ENCODE measurements around the gene MRGPRD.

The MRGPRD gene

GRCh38 chr11:68956547-68957254 lies 24.1 kb downstream of the MRGPRD start:
- Histone ChIP-seq H3K18ac (ENCODE audit: low read length) (peak overlapping the region; percentile 66), H3K4me3 (ENCODE audit: low read length in 2 of 2) (no peak overlapping the region), H3K23ac (ENCODE audit: low read depth, low read length, poor library complexity) (peak overlapping the region; percentile 55), H3K27me3 (ENCODE audit: control insufficient read depth in 3 of 3, insufficient read depth in 3 of 3, low read depth in 1 of 3, low read length in 3 of 3) (no peaks in the 10 kb centered on the region), H3K9ac (ENCODE audit: low read depth, low read length, poor library complexity) (no peak overlapping the region), H3K9me3 (replicated peaks in 1 of 2; ENCODE audit: control insufficient read depth in 2 of 2, insufficient read depth in 1 of 2, low read depth in 1 of 2, low read length in 2 of 2) (no peaks in the 10 kb centered on the region), H2AFZ (ENCODE audit: low read length) (peak overlapping the region; percentile 69), H3K27ac (replicated peaks; ENCODE audit: low read length) (no peak overlapping the region), H4K8ac (ENCODE audit: low read depth, low read length) (no peak overlapping the region), H3K4ac (ENCODE audit: low read length) (no peak overlapping the region), H3K4me1 (ENCODE audit: control insufficient read depth in 2 of 2, insufficient read depth in 1 of 2, low read depth in 1 of 2, low read length in 2 of 2) (peaks cover 2 to 4% of the 10 kb centered on the region in 2 donors), H3K79me1 (ENCODE audit: low read depth, low read length) (no peaks in the 10 kb centered on the region), H2BK120ac (ENCODE audit: low read depth, low read length) (no peak overlapping the region), H2AK5ac (ENCODE audit: low read depth, low read length) (peak overlapping the region; percentile 88), H3K4me2 (ENCODE audit: insufficient read depth, low read length, poor library complexity, severe bottlenecking) (no peak overlapping the region), H2BK15ac (ENCODE audit: low read length) (peak overlapping the region; percentile 75), H2BK5ac (ENCODE audit: low read length) (peak overlapping the region; percentile 48), H3K36me3 (replicated peaks in 1 of 2; ENCODE audit: control insufficient read depth in 2 of 2, insufficient read depth in 2 of 2, low read length in 2 of 2) (no peaks in the 10 kb centered on the region), H4K91ac (ENCODE audit: low read depth, low read length, poor library complexity) (no peak overlapping the region), H2BK12ac (ENCODE audit: low read length) (peak overlapping the region; percentile 66), H3K14ac (ENCODE audit: low read length) (peak overlapping the region; percentile 17)
- no peak for DNase-seq (ENCODE audit: low spot score)
- WGBS, 2 donors (ENCODE audit: extremely low coverage in 2 of 2, insufficient read length in 2 of 2, insufficient replicate concordance in 1 of 2), result no CpG with 5 or more reads among the region's 12 CpGs

GRCh38 chr11:68956142-68956541 lies 24.6 kb downstream of the MRGPRD start:
- no peak overlapping the region for H2BK5ac ChIP-seq (ENCODE audit: low read length)
- H3K79me1 ChIP-seq (ENCODE audit: low read depth, low read length), result no peaks in the 10 kb centered on the region
- DNase-seq (ENCODE audit: low spot score), result no peak
- H3K18ac ChIP-seq (ENCODE audit: low read length), result peak overlapping the region; percentile 71
- no peaks in the 10 kb centered on the region for H3K27me3 ChIP-seq (ENCODE audit: control insufficient read depth in 3 of 3, insufficient read depth in 3 of 3, low read depth in 1 of 3, low read length in 3 of 3)
- H2AFZ ChIP-seq (ENCODE audit: low read length), result peak overlapping the region; percentile 69
- H3K4me3 ChIP-seq (ENCODE audit: low read length in 2 of 2), result no peak overlapping the region
- no peak overlapping the region for H3K4ac ChIP-seq (ENCODE audit: low read length)
- peak overlapping the region; percentile 58 for H2BK15ac ChIP-seq (ENCODE audit: low read length)
- no peak overlapping the region for H4K91ac ChIP-seq (ENCODE audit: low read depth, low read length, poor library complexity)
- no peak overlapping the region for H2BK120ac ChIP-seq (ENCODE audit: low read depth, low read length)
- no peak overlapping the region for H3K23ac ChIP-seq (ENCODE audit: low read depth, low read length, poor library complexity)
- no peaks in the 10 kb centered on the region for H3K9me3 ChIP-seq (replicated peaks in 1 of 2; ENCODE audit: control insufficient read depth in 2 of 2, insufficient read depth in 1 of 2, low read depth in 1 of 2, low read length in 2 of 2)
- H3K4me1 ChIP-seq (ENCODE audit: control insufficient read depth in 2 of 2, insufficient read depth in 1 of 2, low read depth in 1 of 2, low read length in 2 of 2), result peaks cover 5% of the 10 kb centered on the region in 2 donors
- peak overlapping the region; percentile 17 for H3K14ac ChIP-seq (ENCODE audit: low read length)
- H2AK5ac ChIP-seq (ENCODE audit: low read depth, low read length), result peak overlapping the region; percentile 88
- peak overlapping the region; percentile 18 for H3K4me2 ChIP-seq (ENCODE audit: insufficient read depth, low read length, poor library complexity, severe bottlenecking)
- no peak overlapping the region for H4K8ac ChIP-seq (ENCODE audit: low read depth, low read length)
- H2BK12ac ChIP-seq (ENCODE audit: low read length), result no peak overlapping the region
- H3K36me3 ChIP-seq (replicated peaks in 1 of 2; ENCODE audit: control insufficient read depth in 2 of 2, insufficient read depth in 2 of 2, low read length in 2 of 2), result no peaks in the 10 kb centered on the region
- no peak overlapping the region for H3K27ac ChIP-seq (replicated peaks; ENCODE audit: low read length)
- no peak overlapping the region for H3K9ac ChIP-seq (ENCODE audit: low read depth, low read length, poor library complexity)
- WGBS, 2 donors (ENCODE audit: extremely low coverage in 2 of 2, insufficient read length in 2 of 2, insufficient replicate concordance in 1 of 2), result no CpG with 5 or more reads among the region's 12 CpGs

GRCh38 chr11:68955607-68955958 lies 25.2 kb downstream of the MRGPRD start:
- H3K4me1 ChIP-seq (ENCODE audit: control insufficient read depth in 2 of 2, insufficient read depth in 1 of 2, low read depth in 1 of 2, low read length in 2 of 2), result peaks cover 8 to 11% of the 10 kb centered on the region in 2 donors
- peak overlapping the region; percentile 44 for H3K18ac ChIP-seq (ENCODE audit: low read length)
- no peaks in the 10 kb centered on the region for H3K9me3 ChIP-seq (replicated peaks in 1 of 2; ENCODE audit: control insufficient read depth in 2 of 2, insufficient read depth in 1 of 2, low read depth in 1 of 2, low read length in 2 of 2)
- no peak overlapping the region for H3K4me2 ChIP-seq (ENCODE audit: insufficient read depth, low read length, poor library complexity, severe bottlenecking)
- H4K8ac ChIP-seq (ENCODE audit: low read depth, low read length), result no peak overlapping the region
- DNase-seq (ENCODE audit: low spot score), result no peak
- H2AFZ ChIP-seq (ENCODE audit: low read length), result peak overlapping the region; percentile 79
- H3K4me3 ChIP-seq (ENCODE audit: low read length in 2 of 2), result no peak overlapping the region
- no peaks in the 10 kb centered on the region for H3K79me1 ChIP-seq (ENCODE audit: low read depth, low read length)
- no peaks in the 10 kb centered on the region for H3K27me3 ChIP-seq (ENCODE audit: control insufficient read depth in 3 of 3, insufficient read depth in 3 of 3, low read depth in 1 of 3, low read length in 3 of 3)
- H4K91ac ChIP-seq (ENCODE audit: low read depth, low read length, poor library complexity), result no peak overlapping the region
- no peak overlapping the region for H3K9ac ChIP-seq (ENCODE audit: low read depth, low read length, poor library complexity)
- no CpG with 5 or more reads among the region's 5 CpGs for WGBS, 2 donors (ENCODE audit: extremely low coverage in 2 of 2, insufficient read length in 2 of 2, insufficient replicate concordance in 1 of 2)
- H2BK15ac ChIP-seq (ENCODE audit: low read length), result no peak overlapping the region
- no peaks in the 10 kb centered on the region for H3K36me3 ChIP-seq (replicated peaks in 1 of 2; ENCODE audit: control insufficient read depth in 2 of 2, insufficient read depth in 2 of 2, low read length in 2 of 2)
- no peak overlapping the region for H3K14ac ChIP-seq (ENCODE audit: low read length)
- H2AK5ac ChIP-seq (ENCODE audit: low read depth, low read length), result peak overlapping the region; percentile 68
- no peak overlapping the region for H3K27ac ChIP-seq (replicated peaks; ENCODE audit: low read length)
- H2BK5ac ChIP-seq (ENCODE audit: low read length), result no peak overlapping the region
- no peak overlapping the region for H3K4ac ChIP-seq (ENCODE audit: low read length)
- H3K23ac ChIP-seq (ENCODE audit: low read depth, low read length, poor library complexity), result no peak overlapping the region
- H2BK120ac ChIP-seq (ENCODE audit: low read depth, low read length), result no peak overlapping the region
- H2BK12ac ChIP-seq (ENCODE audit: low read length), result no peak overlapping the region

GRCh38 chr11:68954836-68955606 lies 25.8 kb downstream of the MRGPRD start:
- Histone ChIP-seq H4K8ac (ENCODE audit: low read depth, low read length) (no peak overlapping the region), H2BK12ac (ENCODE audit: low read length) (no peak overlapping the region), H3K4me1 (ENCODE audit: control insufficient read depth in 2 of 2, insufficient read depth in 1 of 2, low read depth in 1 of 2, low read length in 2 of 2) (peaks cover 12 to 16% of the 10 kb centered on the region in 2 donors), H3K18ac (ENCODE audit: low read length) (peak overlapping the region; percentile 55), H3K79me1 (ENCODE audit: low read depth, low read length) (no peaks in the 10 kb centered on the region), H3K36me3 (replicated peaks in 1 of 2; ENCODE audit: control insufficient read depth in 2 of 2, insufficient read depth in 2 of 2, low read length in 2 of 2) (no peaks in the 10 kb centered on the region), H2AFZ (ENCODE audit: low read length) (peak overlapping the region; percentile 79), H3K4ac (ENCODE audit: low read length) (no peak overlapping the region), H3K9me3 (replicated peaks in 1 of 2; ENCODE audit: control insufficient read depth in 2 of 2, insufficient read depth in 1 of 2, low read depth in 1 of 2, low read length in 2 of 2) (no peaks in the 10 kb centered on the region), H3K9ac (ENCODE audit: low read depth, low read length, poor library complexity) (no peak overlapping the region), H3K27me3 (ENCODE audit: control insufficient read depth in 3 of 3, insufficient read depth in 3 of 3, low read depth in 1 of 3, low read length in 3 of 3) (no peaks in the 10 kb centered on the region), H2BK120ac (ENCODE audit: low read depth, low read length) (no peak overlapping the region), H3K4me2 (ENCODE audit: insufficient read depth, low read length, poor library complexity, severe bottlenecking) (no peak overlapping the region), H2BK5ac (ENCODE audit: low read length) (no peak overlapping the region), H3K14ac (ENCODE audit: low read length) (no peak overlapping the region), H2BK15ac (ENCODE audit: low read length) (no peak overlapping the region), H3K27ac (replicated peaks; ENCODE audit: low read length) (no peak overlapping the region), H2AK5ac (ENCODE audit: low read depth, low read length) (no peak overlapping the region), H3K4me3 (ENCODE audit: low read length in 2 of 2) (no peak overlapping the region), H3K23ac (ENCODE audit: low read depth, low read length, poor library complexity) (no peak overlapping the region), H4K91ac (ENCODE audit: low read depth, low read length, poor library complexity) (no peak overlapping the region)
- no CpG with 5 or more reads among the region's 30 CpGs for WGBS, 2 donors (ENCODE audit: extremely low coverage in 2 of 2, insufficient read length in 2 of 2, insufficient replicate concordance in 1 of 2)
- DNase-seq (ENCODE audit: low spot score), result no peak
